Measurements from ENCODE around the gene TULP4. TPM values are rescaled to one million over a fixed set of nuclear protein-coding genes. Genes with fewer than 3 reads are reported as not detected.
A peak's percentile ranks its signal among the peaks of the same experiment; 100 is the strongest.

The TULP4 gene
- total RNA-seq, 1 experiment from 2014 or later, result 82.0 TPM

DNA sequence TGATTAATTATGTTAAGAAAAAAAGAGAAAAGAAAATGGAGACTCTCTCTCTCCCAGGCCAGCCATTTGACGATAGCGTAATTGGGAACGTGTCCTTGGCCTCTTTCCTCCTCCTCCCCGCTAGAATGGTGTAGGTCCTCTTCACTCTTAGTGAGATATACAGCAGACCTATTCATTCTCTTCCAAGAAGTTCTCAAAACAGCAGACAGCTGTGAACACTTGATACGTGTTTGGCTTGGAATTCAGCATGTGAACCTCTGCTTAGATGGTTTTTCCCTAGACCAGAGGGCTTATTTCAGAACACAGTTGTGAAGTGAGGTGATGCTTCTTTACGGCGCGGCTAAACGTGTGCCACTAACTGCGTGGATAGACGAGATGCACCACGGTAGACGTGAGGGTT, 32.6 kb upstream of the TULP4 start:
- no peaks in the 10 kb centered on the region for H3K9me3 ChIP-seq (ENCODE audit: low read depth, low read length, poor library complexity, severe bottlenecking)
- intact Hi-C loops (cut with micrococcal nuclease; ENCODE audit: unreplicated experiment), result no loop called here
- TF ChIP-seq CTCF (conservative IDR thresholded peaks at IDR 0.05; ENCODE audit: low read depth, low read length) (no peak), EZH2 (IDR thresholded peaks at IDR 0.05; ENCODE audit: borderline replicate concordance, low read depth, low read length, poor library complexity, severe bottlenecking) (no peak)
- H3K4me1 ChIP-seq (ENCODE audit: insufficient read depth, low read length, poor library complexity, severe bottlenecking), result peaks cover 15% of the 10 kb centered on the region
- DNase-seq (ENCODE audit: low spot score), result no peak
- no peak overlapping the region for H3K4me3 ChIP-seq (ENCODE audit: low read depth, low read length, poor library complexity, severe bottlenecking)
- no peak overlapping the region for H3K27ac ChIP-seq (ENCODE audit: low read depth, low read length, poor library complexity, severe bottlenecking)
- no peaks in the 10 kb centered on the region for H3K36me3 ChIP-seq (ENCODE audit: insufficient read depth, low read length, poor library complexity, severe bottlenecking)
- no TSS peak for BruUV-seq (replicated peaks)
- POLR2A ChIA-PET (ENCODE audit: low non-redundant PET), result no interaction called here
- no peaks in the 10 kb centered on the region for H3K27me3 ChIP-seq (replicated peaks; ENCODE audit: insufficient read depth, low read depth, low read length, poor library complexity)
- CTCF ChIA-PET, result no interaction called here

DNA sequence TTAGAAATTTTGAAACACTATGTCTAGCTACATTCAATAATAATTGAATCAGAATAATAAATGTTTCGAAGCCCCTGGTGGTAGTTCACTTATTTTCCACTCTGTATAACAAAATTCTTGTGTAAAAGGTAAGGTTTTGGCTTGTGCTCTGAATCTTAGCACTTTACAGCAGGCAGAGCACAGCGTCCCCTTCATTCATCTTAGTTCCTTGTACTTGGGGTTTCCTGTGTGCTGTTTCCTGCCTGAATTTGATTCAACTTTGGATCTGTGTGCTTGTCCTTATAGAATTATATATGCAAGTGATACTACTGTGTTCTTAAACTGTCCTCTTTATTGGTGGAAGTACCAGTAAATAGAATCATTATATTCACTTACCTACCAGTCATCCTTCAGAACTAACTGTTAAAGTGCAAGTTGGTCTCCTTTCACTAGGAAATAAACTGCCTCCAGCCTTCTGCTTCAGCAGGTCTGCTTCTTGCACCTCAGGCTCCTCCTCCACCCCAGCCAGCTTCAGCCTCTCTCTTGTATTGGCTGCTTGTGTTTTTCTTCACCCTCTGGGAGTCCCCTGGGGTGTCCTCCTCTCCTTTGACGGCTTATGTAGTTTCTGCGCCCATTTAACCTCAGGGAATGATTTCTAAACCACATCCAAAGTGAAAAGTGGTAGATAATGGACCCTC, 28.8 kb upstream of the TULP4 start:
- no peak overlapping the region for H3K4me3 ChIP-seq (ENCODE audit: low read depth, low read length, poor library complexity, severe bottlenecking)
- no peaks in the 10 kb centered on the region for H3K9me3 ChIP-seq (ENCODE audit: low read depth, low read length, poor library complexity, severe bottlenecking)
- no peaks in the 10 kb centered on the region for H3K36me3 ChIP-seq (ENCODE audit: insufficient read depth, low read length, poor library complexity, severe bottlenecking)
- peaks cover 30% of the 10 kb centered on the region for H3K4me1 ChIP-seq (ENCODE audit: insufficient read depth, low read length, poor library complexity, severe bottlenecking)
- intact Hi-C loops (cut with micrococcal nuclease; ENCODE audit: unreplicated experiment), result no loop called here
- BruUV-seq (replicated peaks), result no TSS peak
- H3K27ac ChIP-seq (ENCODE audit: low read depth, low read length, poor library complexity, severe bottlenecking), result peak overlapping the region; percentile 10
- CTCF ChIA-PET, result no interaction called here
- POLR2A ChIA-PET (ENCODE audit: low non-redundant PET), result no interaction called here
- no peak for TF ChIP-seq EZH2 (IDR thresholded peaks at IDR 0.05; ENCODE audit: borderline replicate concordance, low read depth, low read length, poor library complexity, severe bottlenecking)
- no peak for TF ChIP-seq CTCF (conservative IDR thresholded peaks at IDR 0.05; ENCODE audit: low read depth, low read length)
- no peak for DNase-seq (ENCODE audit: low spot score)
- H3K27me3 ChIP-seq (replicated peaks; ENCODE audit: insufficient read depth, low read depth, low read length, poor library complexity), result no peaks in the 10 kb centered on the region

DNA sequence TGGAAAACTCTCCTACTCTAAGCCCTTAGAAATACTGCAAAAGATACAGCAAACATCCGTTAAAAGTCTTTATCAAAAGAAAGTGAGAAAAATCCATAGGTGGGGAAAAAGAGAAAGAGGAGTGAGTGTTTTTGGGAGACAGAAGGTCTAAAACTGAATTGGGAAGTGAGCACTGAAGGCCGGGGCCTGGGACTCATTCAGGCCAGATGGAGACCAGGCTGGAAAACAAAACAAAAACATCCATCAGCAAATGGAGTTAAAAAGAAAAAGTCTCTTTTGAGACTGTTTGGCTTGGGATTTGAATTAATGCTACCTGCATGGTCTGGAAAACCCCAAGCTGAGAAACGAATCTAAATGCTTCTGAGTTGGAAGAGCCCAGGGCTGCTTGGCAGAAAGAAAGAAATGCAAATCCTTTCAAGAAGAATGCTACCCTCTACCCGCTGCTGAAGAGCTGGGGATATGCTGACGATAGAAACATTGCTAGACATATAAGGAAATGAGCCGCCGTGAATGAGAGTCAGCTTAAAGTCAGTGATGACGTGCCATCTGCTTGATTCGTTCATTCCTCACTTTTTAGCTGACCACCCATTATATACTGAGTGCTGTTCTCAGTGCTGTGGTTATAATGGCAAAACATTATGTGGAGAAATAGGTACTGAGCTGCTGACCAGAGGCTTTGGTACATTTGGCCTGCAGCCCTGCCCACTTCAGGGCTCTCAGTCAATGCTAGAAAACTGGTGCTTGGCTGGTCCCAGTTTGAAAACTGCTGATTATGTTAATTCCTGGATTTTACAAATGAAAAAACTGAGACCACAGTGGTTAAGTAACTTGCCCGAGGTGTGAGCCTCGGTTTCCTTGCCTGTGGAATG, 28.0 kb upstream of the TULP4 start:
- TF ChIP-seq EZH2 (IDR thresholded peaks at IDR 0.05; ENCODE audit: borderline replicate concordance, low read depth, low read length, poor library complexity, severe bottlenecking), result no peak
- TF ChIP-seq CTCF (conservative IDR thresholded peaks at IDR 0.05; ENCODE audit: low read depth, low read length), result no peak
- Histone ChIP-seq H3K4me3 (ENCODE audit: low read depth, low read length, poor library complexity, severe bottlenecking) (no peak overlapping the region), H3K9me3 (ENCODE audit: low read depth, low read length, poor library complexity, severe bottlenecking) (no peaks in the 10 kb centered on the region), H3K27me3 (replicated peaks; ENCODE audit: insufficient read depth, low read depth, low read length, poor library complexity) (no peaks in the 10 kb centered on the region), H3K36me3 (ENCODE audit: insufficient read depth, low read length, poor library complexity, severe bottlenecking) (no peaks in the 10 kb centered on the region), H3K4me1 (ENCODE audit: insufficient read depth, low read length, poor library complexity, severe bottlenecking) (peaks cover 30% of the 10 kb centered on the region), H3K27ac (ENCODE audit: low read depth, low read length, poor library complexity, severe bottlenecking) (no peak overlapping the region)
- ChIA-PET POLR2A (ENCODE audit: low non-redundant PET) (no interaction called here), CTCF (no interaction called here)
- intact Hi-C loops (cut with micrococcal nuclease; ENCODE audit: unreplicated experiment), result no loop called here
- no TSS peak for BruUV-seq (replicated peaks)
- DNase-seq (ENCODE audit: low spot score), result no peak

Data from A673 (cell line).